HG02763 (cell line): ENCODE measurements around the gene BICD2.
"Not testable (repeated sequence)": the region's sequence is repeated elsewhere in the genome, so short reads cannot be mapped to it uniquely, and the experiment has no call there.

Experiments
- ATAC-seq: cut with Tn5 transposase; IDR thresholded peaks from one replicate; pipeline ENCODE4 v1.9.1; 2021; ENCODE audit warnings: mild to moderate bottlenecking, moderate library complexity; ENCODE audit not compliant: unreplicated experiment

BICD2 gene

DNA sequence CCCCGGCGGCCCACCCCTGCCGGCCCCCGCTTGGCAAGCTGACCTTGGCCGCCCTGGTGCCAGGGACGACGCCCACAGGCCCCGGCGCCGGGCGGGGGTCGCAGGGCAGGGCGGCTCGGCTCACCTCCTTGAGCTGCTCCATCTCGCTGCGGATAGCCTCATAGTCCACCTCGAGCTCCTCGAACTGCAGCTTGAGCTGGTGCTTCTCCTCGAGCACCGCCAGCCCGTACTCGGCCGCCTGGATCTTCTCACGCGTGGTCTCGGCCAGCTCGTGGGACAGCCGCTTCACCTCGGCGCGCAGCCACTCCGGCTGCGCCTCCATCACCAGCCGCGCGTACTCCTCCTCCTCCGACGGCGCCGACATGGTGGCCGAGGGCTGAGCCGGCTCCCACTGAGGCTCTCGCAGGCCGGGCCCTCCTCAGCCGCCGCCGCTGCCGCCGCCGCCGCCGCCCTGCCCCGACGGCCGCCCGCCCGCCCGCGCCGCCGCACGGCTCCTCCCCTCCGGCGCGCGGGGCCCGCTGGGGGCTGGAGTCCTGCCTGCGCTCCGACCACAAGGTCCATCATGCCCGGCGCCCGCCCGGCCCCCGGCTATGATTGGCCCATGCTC is at the start of gene BICD2:
Gene BICD2 (minus strand): TSS at position 453 of the 607 bp plus-strand sequence. CDS start 89 bp downstream, at position 364.
- no peak for ATAC-seq

DNA sequence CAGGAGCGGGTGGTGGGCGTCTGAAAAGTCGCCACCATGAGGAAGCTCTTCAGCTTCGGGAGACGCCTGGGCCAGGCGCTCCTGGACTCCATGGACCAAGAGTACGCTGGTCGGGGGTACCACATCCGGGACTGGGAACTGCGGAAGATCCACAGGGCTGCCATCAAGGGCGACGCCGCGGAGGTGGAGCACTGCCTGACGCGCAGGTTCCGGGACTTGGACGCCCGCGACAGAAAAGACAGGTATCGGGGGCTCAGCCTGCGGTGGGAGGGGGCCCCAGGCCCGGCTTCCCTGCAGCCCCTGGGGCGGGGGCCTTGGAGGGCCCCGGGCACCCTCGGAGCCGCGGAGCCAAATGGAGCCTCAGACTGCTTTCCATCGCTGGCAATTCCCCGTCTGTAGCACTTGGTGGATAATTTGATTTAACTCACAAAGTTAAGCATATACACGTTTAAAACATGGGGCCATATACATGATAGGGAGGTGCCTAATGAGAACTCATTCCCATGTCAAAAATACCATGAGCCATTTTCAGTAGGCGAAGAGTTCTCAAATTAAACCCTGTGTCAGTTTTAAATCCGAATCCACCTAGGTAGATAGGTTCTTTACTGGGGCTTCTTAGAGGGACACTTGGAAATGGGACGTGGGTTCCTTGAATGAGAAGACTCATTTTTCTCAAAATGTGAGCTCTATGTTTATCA is 45.1 kb upstream of the BICD2 start:
- ATAC-seq: not testable (repeated sequence)

DNA sequence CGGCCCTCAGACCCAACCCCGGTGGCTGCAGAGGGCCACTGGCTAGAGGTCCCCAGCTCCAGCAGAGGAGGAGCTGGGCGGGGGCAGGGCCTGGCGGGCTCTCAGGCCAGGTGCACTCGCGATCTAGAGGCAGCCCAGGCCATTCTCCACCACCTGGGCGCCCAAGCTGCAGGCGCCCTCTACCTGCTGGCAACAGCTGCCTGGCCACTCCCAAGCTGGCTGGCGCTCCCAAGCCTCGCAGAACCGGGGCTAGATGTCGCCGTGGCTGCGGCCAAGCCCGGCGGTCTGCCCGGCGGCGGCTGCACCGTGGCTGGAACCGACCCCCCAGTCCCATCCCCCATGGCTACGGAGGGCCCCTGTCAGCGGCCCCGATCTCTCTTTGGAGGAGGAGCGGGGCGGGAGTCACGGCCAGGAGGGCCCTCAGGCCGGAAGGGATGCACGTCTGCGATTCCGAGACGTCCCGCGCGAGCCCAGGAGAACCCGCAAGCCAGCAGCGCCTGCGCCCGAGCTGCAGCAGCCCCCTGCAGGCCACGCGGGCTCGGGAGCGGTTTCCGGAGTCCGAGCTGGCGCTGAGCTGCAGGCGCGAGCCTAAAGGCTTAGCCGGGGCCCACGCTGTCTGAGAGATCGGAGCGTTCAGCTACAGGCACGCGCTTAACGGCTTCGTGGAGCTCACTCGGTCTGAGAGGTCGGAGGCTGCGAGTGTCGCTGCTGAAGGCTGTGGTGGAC is 44.3 kb upstream of the BICD2 start:
- no peak for ATAC-seq

DNA sequence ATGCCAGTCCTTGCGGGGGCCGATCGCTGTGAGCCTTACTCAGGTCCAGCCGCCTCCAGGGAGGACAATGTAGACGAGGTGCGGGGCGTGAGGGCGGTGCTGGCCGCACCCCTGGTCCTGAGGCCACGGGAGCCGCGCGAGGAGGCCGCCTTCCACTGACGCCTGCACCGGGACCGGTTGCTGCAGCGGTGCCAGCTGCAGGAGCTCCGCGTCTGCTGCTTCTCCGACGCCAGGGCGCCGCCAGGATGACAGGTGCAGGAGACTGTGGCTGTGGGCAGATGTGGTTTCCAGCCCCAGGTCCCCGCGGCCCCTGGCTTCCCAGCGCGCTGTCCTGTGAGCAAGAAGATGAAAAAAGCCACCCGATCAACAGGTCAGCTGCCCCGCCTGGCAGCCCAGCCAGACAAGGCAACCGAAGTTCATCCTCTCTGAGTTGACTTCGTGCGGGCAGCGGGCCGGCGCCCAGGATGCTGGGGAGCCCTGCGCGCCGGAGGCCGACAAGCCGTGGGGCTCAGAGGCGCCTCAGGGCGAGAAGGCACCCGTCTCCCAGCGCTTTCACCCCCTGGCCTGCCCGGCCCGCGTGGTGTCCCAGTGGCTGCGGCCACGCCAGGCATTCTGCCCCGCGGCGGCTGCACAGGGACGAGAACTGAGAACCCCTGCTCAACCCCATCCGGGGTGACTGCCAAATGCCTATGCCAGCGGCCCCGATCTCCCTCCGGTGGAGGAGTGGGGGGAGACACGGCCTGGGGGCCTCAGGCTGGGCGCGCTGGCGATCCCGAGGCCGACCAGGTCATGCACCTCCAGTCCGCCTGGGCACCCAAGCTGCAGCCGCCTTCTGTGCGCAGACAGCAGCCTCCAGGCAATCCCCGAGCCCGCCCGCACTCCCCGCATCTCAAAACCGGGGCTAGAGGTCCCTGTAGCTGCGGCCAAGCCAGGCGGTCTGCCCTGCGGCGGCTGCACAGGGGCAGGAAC is 43.4 kb upstream of the BICD2 start:
- no peak for ATAC-seq

DNA sequence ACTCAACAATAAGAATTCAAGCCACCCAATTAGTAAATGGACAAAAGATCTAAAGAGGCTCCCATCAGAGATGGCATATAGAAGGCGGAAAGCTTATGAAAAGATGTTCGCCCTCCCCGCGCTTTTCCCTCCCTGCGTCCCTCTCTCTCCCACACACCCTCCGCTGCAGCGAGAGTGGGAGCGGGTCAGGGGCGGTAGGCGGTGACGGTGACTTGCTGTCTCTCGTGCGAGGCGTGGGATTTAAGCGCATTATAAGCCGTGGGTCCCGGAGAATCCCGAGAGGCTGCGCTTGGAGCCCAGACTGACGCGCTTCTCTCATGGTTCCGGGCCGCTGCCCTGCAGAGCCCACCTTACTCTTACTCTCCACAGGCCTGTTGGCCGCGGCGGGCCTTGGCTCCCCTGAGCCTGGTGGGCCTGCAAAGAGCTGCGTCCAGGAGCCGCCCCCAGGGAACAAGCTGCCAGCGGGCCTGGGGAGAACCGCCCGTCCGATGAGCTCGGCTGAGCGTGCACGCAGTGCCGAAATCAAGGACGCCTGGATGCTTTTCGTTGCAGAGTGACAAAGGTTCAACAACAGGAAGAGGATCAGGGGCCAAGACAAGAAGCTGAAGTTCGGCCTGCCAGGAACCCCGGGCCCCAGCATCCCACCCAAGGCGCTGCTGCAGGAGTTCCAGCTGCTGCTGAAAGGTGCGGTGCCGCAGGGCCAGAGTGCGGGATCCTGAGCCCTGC is 42.6 kb upstream of the BICD2 start:
- ATAC-seq: no peak

DNA sequence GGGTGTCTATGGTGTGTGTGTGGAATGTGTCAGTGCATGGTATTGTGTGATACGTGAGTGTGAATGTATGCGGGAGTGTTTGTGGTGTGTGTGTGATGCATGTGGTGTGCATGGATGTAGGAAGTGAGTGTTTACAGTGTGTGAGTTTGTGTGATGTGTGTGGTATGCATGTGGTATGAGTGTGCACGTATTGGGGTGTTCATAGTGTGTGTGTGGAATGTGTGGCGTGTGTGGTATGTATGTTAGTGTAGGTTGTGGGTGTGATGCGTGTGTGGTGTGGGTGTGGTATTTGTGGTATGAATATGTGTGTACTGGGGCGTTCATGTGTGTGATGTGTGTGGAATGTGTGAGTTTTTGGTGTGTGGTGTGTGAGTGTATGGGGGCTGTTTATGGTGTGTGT is 40.1 kb upstream of the BICD2 start:
- ATAC-seq: no peak

DNA sequence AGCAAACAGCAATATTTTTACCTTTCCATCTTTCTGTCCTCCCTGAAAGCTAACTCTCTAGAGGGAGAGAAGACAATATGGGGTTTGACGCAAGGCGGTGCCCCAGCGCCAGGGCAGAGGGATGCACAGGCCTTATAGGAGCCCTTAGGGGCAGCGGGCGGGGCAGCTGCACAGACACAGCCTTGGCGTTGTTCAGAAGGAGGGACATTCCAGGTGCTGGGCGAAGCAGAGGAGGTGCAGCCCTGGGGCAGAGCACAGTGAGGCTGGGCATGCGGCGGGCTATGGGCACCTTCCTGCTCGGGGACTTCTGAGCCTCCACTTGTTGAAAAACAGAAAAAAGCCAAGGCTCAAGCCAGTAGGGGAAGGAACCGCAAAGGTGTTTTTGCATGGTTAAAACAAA is 33.7 kb upstream of the BICD2 start:
- ATAC-seq: no peak

DNA sequence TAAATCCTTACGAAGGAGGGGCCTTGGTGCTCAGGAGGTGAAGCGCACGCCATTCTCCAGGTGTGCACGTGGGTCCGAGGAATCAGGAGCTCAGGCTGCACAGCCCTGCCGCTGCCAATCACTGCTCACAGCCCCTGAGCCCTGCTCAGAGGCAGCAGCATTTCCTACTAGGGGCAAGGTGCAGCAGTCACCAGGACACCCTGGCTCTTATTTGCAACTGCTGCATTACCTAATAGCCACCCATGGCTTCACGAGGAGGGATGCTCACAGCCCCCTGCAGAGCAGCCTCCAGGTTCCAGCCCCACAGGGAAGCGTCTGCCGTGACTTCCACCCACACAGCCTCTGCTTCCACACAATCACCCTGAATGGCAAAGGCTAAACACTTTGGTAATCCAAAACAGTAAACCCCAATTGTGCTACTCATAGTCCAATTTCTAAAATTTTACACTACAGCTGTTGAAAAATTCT is 31.7 kb upstream of the BICD2 start:
- not testable (repeated sequence) for ATAC-seq

DNA sequence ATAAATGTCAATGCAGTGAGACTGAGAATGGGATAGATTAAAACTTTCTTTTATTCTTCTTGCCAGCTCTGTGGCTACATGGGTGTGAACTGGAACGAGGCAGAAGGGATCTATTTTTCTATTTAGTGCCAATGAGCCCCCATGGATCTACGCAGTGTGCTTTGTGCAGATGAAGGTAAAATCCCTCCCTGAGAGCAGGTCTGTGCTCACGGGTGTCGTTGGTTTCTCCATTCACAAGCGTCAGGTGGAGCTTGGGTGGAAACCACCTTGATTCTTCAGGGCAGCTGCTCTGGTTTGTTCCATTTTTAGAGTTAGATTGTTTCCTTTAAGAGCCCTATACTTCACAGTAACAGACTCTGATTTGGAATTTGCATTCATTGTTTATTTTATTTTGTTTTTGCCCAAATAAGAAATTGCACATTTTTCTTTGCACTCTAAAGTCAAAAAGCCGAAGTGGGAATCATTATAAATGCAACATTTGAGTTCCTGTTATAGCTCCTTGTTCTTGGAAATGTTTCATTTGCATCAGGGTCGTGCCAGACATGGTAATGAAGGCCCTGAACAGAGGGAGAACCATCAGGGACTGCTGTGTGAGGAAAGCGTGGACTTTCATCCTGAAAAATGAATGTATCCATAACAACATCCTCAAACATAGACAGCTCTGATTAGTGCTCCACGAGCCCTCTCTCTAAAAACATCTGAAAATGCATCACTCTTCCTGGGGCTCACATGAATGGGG is 31.1 kb upstream of the BICD2 start:
- ATAC-seq: no peak

DNA sequence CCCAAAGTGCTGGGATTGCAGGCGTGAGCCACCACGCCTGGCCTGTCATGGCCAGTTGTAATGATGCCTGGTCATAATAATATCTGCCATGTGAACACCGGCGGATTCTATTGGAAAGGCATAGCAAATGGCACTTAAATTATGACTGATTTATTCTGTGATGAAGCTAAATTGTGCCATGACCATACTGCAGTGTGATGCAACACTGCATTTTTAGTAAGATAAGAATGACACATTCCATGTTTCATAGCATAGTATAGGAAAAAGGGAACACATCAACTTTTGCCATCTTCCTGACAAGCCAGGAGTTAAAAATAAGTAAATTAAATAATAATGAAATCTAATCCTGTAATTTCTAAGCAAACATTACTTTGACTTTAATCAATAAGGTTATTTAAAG is 30.4 kb upstream of the BICD2 start:
- no peak for ATAC-seq

DNA sequence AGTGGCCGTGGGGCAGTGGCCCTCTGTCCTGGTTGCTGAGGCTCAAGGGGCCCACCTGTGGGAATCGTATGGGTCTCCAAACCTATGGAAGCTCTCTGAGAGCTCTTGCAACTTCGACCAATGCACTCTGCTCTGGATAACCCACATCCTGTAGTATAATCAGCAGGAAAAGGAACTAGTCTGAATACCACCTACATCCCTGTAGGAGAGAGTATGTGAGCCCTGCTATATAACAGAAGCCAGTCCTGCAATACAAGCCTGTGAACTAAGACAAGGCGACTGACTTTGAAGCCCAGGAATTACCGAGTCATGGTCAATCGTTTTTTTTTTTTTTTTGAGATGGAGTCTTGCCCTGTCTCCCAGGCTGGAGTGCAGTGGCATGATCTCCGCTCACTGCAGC is 29.8 kb upstream of the BICD2 start:
- no peak for ATAC-seq

DNA sequence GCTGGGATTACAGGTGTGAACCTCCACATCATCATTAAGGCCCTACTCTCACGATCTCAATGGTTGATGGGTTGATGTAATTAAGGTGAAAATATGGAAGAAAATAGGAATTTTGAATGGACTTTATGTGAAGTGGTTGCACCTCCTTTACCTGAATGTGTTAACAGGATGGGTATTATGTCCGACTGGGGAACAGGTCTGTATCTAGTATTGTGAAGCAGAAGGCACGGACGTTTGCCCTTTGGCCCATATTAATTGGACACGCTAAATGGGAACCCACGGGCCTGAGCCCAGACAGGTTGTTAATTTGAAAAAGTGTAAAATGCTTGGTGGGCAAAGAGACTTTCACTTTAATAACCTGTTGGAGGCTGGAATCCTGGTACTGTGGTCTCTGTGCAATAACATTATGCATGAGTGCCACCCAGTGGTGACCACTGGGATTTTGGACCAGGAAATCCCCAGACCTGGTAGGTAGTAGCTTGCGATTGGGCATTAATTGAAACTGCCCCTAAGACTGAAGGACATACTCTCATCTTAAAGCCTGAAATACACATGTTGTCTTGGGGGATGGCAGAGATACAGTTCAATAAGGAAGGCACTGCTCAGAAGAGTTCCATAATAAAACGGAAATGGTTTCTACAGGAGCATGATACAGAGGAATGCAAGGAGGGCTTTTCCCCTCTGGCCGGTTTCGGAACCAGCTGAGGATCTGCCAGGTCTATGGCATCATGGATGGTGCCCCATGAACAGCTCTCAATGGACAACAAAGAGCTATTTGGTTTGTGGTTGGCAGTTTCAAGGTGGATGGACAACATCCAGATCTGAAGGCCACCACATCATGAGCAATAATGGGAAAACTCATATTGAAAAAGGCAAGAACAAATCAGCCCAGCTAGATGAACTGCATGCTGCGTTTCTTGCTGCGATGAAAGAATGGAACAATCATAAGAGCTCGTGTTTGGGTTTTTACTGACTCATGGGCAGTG is 26.2 kb upstream of the BICD2 start:
- ATAC-seq: no peak

DNA sequence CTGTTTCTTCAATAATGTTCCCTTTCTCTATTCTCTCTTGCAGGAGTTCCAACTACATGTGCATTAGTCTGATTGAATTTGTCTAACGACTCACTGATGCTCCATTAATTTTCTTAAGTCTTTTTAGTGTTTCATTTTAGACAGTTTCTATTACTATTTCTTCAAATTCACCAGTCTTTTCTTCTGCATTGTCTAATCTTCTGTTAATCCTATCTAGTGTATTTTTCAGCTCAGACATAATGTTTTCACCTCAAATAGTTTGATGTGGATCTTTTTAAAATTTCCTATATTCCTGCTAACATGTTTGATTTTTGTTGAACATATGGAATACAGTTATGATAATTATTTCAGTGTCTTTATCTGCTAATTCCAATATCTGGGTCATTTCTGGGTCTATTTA is 21.7 kb upstream of the BICD2 start:
- no peak for ATAC-seq

DNA sequence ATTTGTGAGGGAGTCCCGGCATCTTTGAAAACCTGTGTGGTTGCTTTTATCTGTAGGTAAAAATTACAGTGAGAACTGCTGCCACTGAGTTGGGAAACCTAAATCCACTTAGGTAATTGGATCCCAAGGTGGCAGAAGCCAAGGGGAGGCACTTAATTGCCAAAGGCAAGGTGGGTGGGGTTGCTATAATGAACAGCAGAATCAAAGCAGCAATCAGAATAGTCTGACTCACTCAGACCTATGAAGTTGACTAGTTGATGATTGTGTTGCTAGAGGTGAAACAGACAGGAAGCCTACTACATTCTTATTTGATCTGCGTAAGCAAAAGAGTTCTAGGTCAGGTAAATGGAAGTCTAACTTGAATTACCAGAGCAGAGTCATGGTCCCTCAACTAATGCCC is 17.3 kb upstream of the BICD2 start:
- no peak for ATAC-seq

DNA sequence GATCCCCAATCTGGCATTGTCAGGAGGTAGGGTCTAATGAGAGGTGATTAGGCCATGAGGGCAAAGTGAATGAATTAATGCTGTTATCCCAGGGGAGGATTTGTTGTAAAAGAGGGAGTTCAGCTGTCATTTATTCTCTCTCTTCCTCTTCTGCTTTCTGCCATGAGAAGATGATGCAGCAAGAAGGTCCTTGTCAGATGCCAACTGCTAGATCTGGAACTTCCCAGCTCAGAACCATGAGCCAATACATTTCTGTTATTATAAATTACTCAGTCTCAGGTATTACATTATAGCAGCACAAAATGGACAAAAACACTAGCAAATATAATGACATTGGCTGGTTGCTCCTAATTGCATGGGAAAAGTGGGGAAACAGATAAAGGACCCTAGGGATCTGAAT is 15.6 kb upstream of the BICD2 start:
- no peak for ATAC-seq

DNA sequence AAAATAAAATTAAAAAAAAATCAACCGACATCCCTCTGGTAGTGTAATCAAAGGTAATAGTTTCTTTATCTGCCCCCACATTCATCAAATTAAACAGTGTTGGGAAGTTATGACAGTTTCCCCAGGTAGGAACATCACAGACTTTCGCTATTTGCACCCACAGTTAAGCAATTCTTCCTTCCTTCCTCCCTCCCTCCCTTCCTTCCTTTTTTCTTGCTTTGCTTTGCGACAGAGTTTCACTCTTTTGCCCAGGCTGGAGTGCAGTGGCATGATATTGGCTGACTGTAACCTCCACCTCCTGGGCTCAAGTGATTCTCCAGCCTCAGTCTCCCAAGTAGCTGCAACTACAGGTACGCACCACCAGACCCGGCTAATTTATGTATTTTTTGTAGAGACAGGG is 10.8 kb upstream of the BICD2 start:
- no peak for ATAC-seq

DNA sequence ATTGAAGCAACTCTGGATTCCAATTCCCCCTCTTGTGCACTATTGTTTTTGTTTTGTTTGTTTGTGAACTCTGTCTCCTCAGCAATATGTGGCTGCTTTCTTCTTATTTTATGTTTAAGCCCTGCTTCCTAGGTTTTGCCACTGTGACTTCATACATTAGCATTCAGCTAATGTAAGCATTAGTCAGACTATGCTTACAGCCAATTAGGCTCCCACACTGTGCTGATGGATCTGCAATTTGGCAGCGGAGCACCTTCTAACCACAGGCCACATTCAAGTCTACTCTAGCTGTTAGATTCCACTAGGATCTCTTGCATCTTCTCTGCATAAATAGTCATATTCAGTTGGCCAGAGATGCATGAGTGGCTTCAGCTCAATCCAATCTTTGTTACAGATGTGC is 9.6 kb upstream of the BICD2 start:
- ATAC-seq: no peak

DNA sequence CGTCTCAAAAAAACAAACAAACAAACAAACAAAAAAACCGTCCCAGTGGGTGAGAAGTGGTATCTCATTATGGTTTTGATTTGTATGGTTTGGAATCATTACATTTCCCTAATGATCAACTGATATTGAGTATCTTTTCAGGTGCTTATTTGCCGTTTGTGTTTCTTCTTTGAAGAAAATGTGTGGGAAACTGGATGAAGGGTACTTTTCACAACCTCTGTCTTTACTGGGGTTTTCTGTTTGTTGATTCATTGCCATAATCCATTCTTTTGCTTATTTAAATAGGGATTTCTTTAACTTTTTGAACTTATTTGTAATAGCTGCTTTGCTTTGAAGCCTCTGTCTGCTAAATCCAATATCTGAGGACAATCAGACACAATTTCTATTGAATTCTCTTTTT is 9.2 kb upstream of the BICD2 start:
- no peak for ATAC-seq
